Keratinocyte (primary cell): Measurements from ENCODE around the gene MARVELD1. TPM values are rescaled to one million over a fixed set of nuclear protein-coding genes. Genes with fewer than 3 reads are reported as not detected.

Source experiments
- DNase-seq: peaks from one replicate; pipeline ENCODE4 v3.0.0-alpha.2; 2011; ENCODE audit warnings: low read depth, missing footprints, low spot score
- FAIRE-seq: peaks from 2 replicates; lab custom pipeline; 2011; peaks lifted over from hg19 to GRCh38; lab: Jason Lieb, UNC
- H2AFZ ChIP-seq: 2 replicates; pipeline ENCODE4 v1.6.0; 2012; ENCODE audit warnings: low read length, control low read depth, inconsistent platforms; ENCODE audit not compliant: control insufficient read depth
- H3K27ac ChIP-seq: 2 replicates; pipeline ENCODE4 v1.5.1; 2011; ENCODE audit warnings: low read length; ENCODE audit not compliant: control insufficient read depth, insufficient read depth
- H3K27me3 ChIP-seq: 3 replicates; pipeline ENCODE4 v1.6.0; 2011; ENCODE audit warnings: low read length; ENCODE audit not compliant: control insufficient read depth, insufficient read depth; ENCODE audit errors: extremely low read depth
- H3K36me3 ChIP-seq, 2 experiments: 2 replicates in 1 of 2; 3 replicates in 1 of 2; pipeline ENCODE4 v1.5.1; 2011; ENCODE audit warnings: low read length in 2 of 2, mild to moderate bottlenecking in 1 of 2; ENCODE audit not compliant: control insufficient read depth in 2 of 2, insufficient read depth in 2 of 2; ENCODE audit errors: extremely low read depth in 1 of 2
- H3K4me1 ChIP-seq: 3 replicates; pipeline ENCODE4 v1.5.1; 2011; ENCODE audit warnings: low read length; ENCODE audit not compliant: control insufficient read depth, insufficient read depth; ENCODE audit errors: extremely low read depth
- H3K4me2 ChIP-seq: 3 replicates; pipeline ENCODE4 v1.6.0; 2011; ENCODE audit warnings: low read depth, low read length; ENCODE audit not compliant: control insufficient read depth, insufficient read depth; ENCODE audit errors: extremely low read depth
- H3K4me3 ChIP-seq, 3 experiments: fragments of 200-600 bp in 1 of 3; sonication (generic) in 1 of 3; 2 replicates in 2 of 3; 3 replicates in 1 of 3; pipeline ENCODE4 v1.5.1; 2011 to 2016; ENCODE audit warnings: low read length in 3 of 3, mild to moderate bottlenecking in 3 of 3, control low read depth in 2 of 3, inconsistent platforms in 1 of 3, low read depth in 1 of 3, mixed read lengths in 1 of 3, mixed run types in 1 of 3, moderate library complexity in 1 of 3; ENCODE audit not compliant: control insufficient read depth in 2 of 3, insufficient read depth in 2 of 3; ENCODE audit errors: extremely low read depth in 1 of 3
- H3K79me2 ChIP-seq: 2 replicates; pipeline ENCODE4 v1.6.0; 2012; ENCODE audit warnings: low read length; ENCODE audit not compliant: control insufficient read depth, insufficient read depth
- H3K9ac ChIP-seq: 3 replicates; pipeline ENCODE4 v1.6.0; 2011; ENCODE audit warnings: low read length; ENCODE audit not compliant: control insufficient read depth, insufficient read depth; ENCODE audit errors: extremely low read depth
- H3K9me1 ChIP-seq: 3 replicates; pipeline ENCODE4 v1.6.0; 2011; ENCODE audit warnings: low read length; ENCODE audit not compliant: control insufficient read depth, insufficient read depth; ENCODE audit errors: extremely low read depth
- H3K9me3 ChIP-seq: 2 replicates; pipeline ENCODE4 v1.5.1; 2012; ENCODE audit warnings: low read depth, low read length; ENCODE audit not compliant: control insufficient read depth
- H4K20me1 ChIP-seq: 3 replicates; pipeline ENCODE4 v1.6.0; 2011; ENCODE audit warnings: low read length; ENCODE audit not compliant: control insufficient read depth, insufficient read depth; ENCODE audit errors: extremely low read depth
- CTCF ChIP-seq, 3 experiments: IDR thresholded peaks in 1 of 3; conservative IDR thresholded peaks in 1 of 3; optimal IDR thresholded peaks in 1 of 3; 2 replicates in 2 of 3; 3 replicates in 1 of 3; pipeline versions ENCODE3 to v1.5.1; 2011; ENCODE audit warnings: low read length in 3 of 3, mild to moderate bottlenecking in 3 of 3, moderate library complexity in 2 of 3, control low read depth in 1 of 3, inconsistent platforms in 1 of 3; ENCODE audit not compliant: insufficient read depth in 2 of 3; ENCODE audit errors: extremely low read depth in 1 of 3
- EZH2 ChIP-seq: IDR thresholded peaks from one replicate; pipeline ENCODE4 v1.6.1; 2012; ENCODE audit warnings: inconsistent platforms, mild to moderate bottlenecking, low read length, moderate library complexity
- dilution Hi-C: fragments of 300-500 bp; cut with MboI; formaldehyde crosslinking; loops from one replicate; pipeline ENCODE4 v1.7.0; 2020; ENCODE audit warnings: low sequenced_read_pairs; ENCODE audit not compliant: extremely low pct_ligation_motif_present
- polyA plus RNA-seq, 5 experiments: library from polyadenylated mRNA; depleted of rRNA in 3 of 5; stranded (reverse) in 3 of 5; stranded (forward) in 1 of 5; unstranded in 1 of 5; fragments of >200 nt; gene quantifications; 1 replicate in 1 of 5; 2 replicates in 3 of 5; 3 replicates in 1 of 5; pipeline versions ENCODE4 v1.2.1 to v1.2.3, GENCODE V29; 2011 to 2012; ENCODE audit warnings: missing spikeins in 2 of 5, low read depth in 1 of 5, low replicate concordance in 1 of 5

The MARVELD1 gene
- polyA plus RNA-seq, 1 donor (not counting 4 experiments of a cell fraction or from before 2014, with no cell fraction given): 39.7 TPM

GRCh38 chr10:97754726-97755125 lies 41.2 kb downstream of the MARVELD1 start:
- TF ChIP-seq EZH2: no peak
- peaks cover 2% of the 10 kb centered on the region for H3K4me1 ChIP-seq
- FAIRE-seq: no peak

GRCh38 chr10:97755718-97756117 lies 42.2 kb downstream of the MARVELD1 start:
- Histone ChIP-seq H3K27ac (no peak overlapping the region), H3K4me2 (no peak overlapping the region), H3K4me3 (no peak overlapping the region), H3K36me3 (peaks cover 45 to 46% of the 10 kb centered on the region in 2 experiments), H3K4me1 (peaks cover 2% of the 10 kb centered on the region), H4K20me1 (peaks cover 4% of the 10 kb centered on the region), H2AFZ (no peak overlapping the region), H3K9ac (no peak overlapping the region), H3K9me3 (no peaks in the 10 kb centered on the region), H3K9me1 (no peaks in the 10 kb centered on the region), H3K27me3 (no peaks in the 10 kb centered on the region), H3K79me2 (no peaks in the 10 kb centered on the region)
- TF ChIP-seq EZH2 (no peak), CTCF (optimal IDR thresholded peaks at IDR 0.05 in 1 of 3, IDR thresholded peaks at IDR 0.05 in 1 of 3, conservative IDR thresholded peaks at IDR 0.05 in 1 of 3; ENCODE audit: extremely low read depth in 1 of 3, insufficient read depth in 2 of 3, low read length in 3 of 3) (no peak)
- DNase-seq (no peak), FAIRE-seq (no peak)
- dilution Hi-C loops: loop anchor here (25.0 kb wide), 1 partner anchor 107 kb away; no protein-coding TSS in a partner anchor

More at GRCh38 chr10:97754726-97755125, 41.2 kb downstream of the MARVELD1 start:
- H3K9me3 ChIP-seq: no peaks in the 10 kb centered on the region
- H2AFZ ChIP-seq: no peak overlapping the region
- no peak for DNase-seq
- H3K27me3 ChIP-seq: no peaks in the 10 kb centered on the region
- dilution Hi-C loops: loop anchor here (25.0 kb wide), 1 partner anchor 108 kb away; no protein-coding TSS in a partner anchor
- peaks cover 43 to 49% of the 10 kb centered on the region in 2 experiments for H3K36me3 ChIP-seq
- no peak overlapping the region for H3K9ac ChIP-seq
- H3K4me2 ChIP-seq: no peak overlapping the region
- H3K9me1 ChIP-seq: no peaks in the 10 kb centered on the region
- no peaks in the 10 kb centered on the region for H3K79me2 ChIP-seq
- no peak overlapping the region for H3K27ac ChIP-seq
- no peak overlapping the region for H3K4me3 ChIP-seq
- peaks cover 2% of the 10 kb centered on the region for H4K20me1 ChIP-seq

GRCh38 chr10:97757471-97757870 lies 43.9 kb downstream of the MARVELD1 start:
- Histone ChIP-seq H4K20me1 (peaks cover 4% of the 10 kb centered on the region), H3K27me3 (no peaks in the 10 kb centered on the region), H3K4me3 (no peak overlapping the region), H2AFZ (no peak overlapping the region), H3K4me1 (peaks cover 2% of the 10 kb centered on the region), H3K79me2 (no peaks in the 10 kb centered on the region), H3K4me2 (no peak overlapping the region), H3K36me3 (peaks cover 41% of the 10 kb centered on the region in 2 experiments), H3K27ac (no peak overlapping the region), H3K9ac (no peak overlapping the region), H3K9me3 (no peaks in the 10 kb centered on the region), H3K9me1 (no peaks in the 10 kb centered on the region)
- FAIRE-seq: no peak
- DNase-seq: no peak
- TF ChIP-seq CTCF (optimal IDR thresholded peaks at IDR 0.05 in 1 of 3, IDR thresholded peaks at IDR 0.05 in 1 of 3, conservative IDR thresholded peaks at IDR 0.05 in 1 of 3; ENCODE audit: extremely low read depth in 1 of 3, insufficient read depth in 2 of 3, low read length in 3 of 3) (no peak), EZH2 (no peak)
- dilution Hi-C loops: loop anchor here (25.0 kb wide), 1 partner anchor 105 kb away; no protein-coding TSS in a partner anchor
